ENCODE data around the gene C9orf50.
"Not testable (repeated sequence)": the region's sequence is repeated elsewhere in the genome, so short reads cannot be mapped to it uniquely, and the experiment has no call there.

DNA sequence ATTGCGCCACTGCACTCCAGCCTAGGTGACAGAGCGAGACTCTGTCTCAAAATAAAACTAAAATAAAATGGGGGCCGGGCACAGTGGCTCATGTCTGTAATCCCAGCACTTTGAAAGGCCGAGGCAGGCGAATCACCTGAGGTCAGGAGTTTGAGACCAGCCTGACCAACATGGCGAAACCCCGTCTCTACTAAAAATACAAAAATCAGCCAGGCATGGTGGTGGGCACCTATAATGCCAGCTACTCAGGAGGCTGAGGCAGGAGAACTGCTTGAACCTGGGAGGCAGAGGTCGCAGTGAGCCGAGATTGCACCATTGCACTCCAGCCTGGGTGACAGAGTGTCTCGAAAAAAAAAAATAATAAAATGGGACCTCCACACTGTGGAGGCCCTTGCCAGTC, 15.4 kb upstream of the C9orf50 start:
- TF ChIP-seq POLR2A (IDR thresholded peaks at IDR 0.05), result not testable (repeated sequence)
- TF ChIP-seq, protein P1, sequence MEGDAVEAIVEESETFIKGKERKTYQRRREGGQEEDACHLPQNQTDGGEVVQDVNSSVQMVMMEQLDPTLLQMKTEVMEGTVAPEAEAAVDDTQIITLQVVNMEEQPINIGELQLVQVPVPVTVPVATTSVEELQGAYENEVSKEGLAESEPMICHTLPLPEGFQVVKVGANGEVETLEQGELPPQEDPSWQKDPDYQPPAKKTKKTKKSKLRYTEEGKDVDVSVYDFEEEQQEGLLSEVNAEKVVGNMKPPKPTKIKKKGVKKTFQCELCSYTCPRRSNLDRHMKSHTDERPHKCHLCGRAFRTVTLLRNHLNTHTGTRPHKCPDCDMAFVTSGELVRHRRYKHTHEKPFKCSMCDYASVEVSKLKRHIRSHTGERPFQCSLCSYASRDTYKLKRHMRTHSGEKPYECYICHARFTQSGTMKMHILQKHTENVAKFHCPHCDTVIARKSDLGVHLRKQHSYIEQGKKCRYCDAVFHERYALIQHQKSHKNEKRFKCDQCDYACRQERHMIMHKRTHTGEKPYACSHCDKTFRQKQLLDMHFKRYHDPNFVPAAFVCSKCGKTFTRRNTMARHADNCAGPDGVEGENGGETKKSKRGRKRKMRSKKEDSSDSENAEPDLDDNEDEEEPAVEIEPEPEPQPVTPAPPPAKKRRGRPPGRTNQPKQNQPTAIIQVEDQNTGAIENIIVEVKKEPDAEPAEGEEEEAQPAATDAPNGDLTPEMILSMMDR (IDR thresholded peaks at IDR 0.05), result not testable (repeated sequence)

All from heart left ventricle (tissue), 13 donors.